Testis (tissue), 3 donors: ENCODE data around the gene MYL10. TPM values are rescaled to one million over a fixed set of nuclear protein-coding genes. Genes with fewer than 3 reads are reported as not detected.
"Not testable (repeated sequence)": the region's sequence is repeated elsewhere in the genome, so short reads cannot be mapped to it uniquely, and the experiment has no call there.

Experiments
- DNase-seq: peaks from one replicate; pipeline ENCODE4 v3.0.0-alpha.2; 2019
- H3K27ac ChIP-seq, 2 donors: fragments of 200-600 bp; sonication (generic); one replicate each; pipeline ENCODE4 v1.5.1; 2019
- H3K27me3 ChIP-seq: fragments of 200-600 bp; sonication (generic); one replicate; pipeline ENCODE4 v1.5.1; 2019
- H3K36me3 ChIP-seq: fragments of 200-600 bp; sonication (generic); one replicate; pipeline ENCODE4 v1.5.1; 2017; ENCODE audit warnings: low read depth; ENCODE audit errors: missing control alignments
- H3K4me1 ChIP-seq: fragments of 200-600 bp; sonication (generic); one replicate; pipeline ENCODE4 v1.5.1; 2019
- H3K4me3 ChIP-seq, 2 donors: fragments of 200-600 bp; sonication (generic); one replicate each; pipeline ENCODE4 v1.5.1; 2017 to 2019
- H3K9me3 ChIP-seq: fragments of 200-600 bp; sonication (generic); one replicate; pipeline ENCODE4 v1.5.1; 2017
- CTCF ChIP-seq, 3 experiments: fragments of 450-650 bp in 2 of 3; fragments of 200-600 bp in 1 of 3; sonication (generic) in 1 of 3; IDR thresholded peaks; one replicate each; pipeline ENCODE4 v1.5.1; 2016 to 2019; ENCODE audit warnings: antibody characterized with exemption in 3 of 3, mild to moderate bottlenecking in 2 of 3, moderate library complexity in 1 of 3
- POLR2A ChIP-seq: fragments of 450-650 bp; IDR thresholded peaks from one replicate; pipeline ENCODE4 v1.6.1; 2017; ENCODE audit warnings: antibody characterized with exemption, mild to moderate bottlenecking, moderate library complexity
- WGBS, 2 donors: methylation state at CpG; one replicate each; pipeline ENCODE4 v1.1.5; 2018; 5-methylcytosine and 5-hydroxymethylcytosine counted together
- intact Hi-C: fragments of 100-400 bp; cut with DNase I; formaldehyde crosslinking; loops from one replicate; pipeline ENCODE4 v1.15.1; 2023; ENCODE audit warnings: low total_unique reads
- polyA plus RNA-seq: library from polyadenylated mRNA; stranded (reverse); fragments of 350-450 nt; fragmentation: Illumina TruSeq; extraction: RNeasy Lipid Tissue Mini Kit (QIAGEN cat#74804); gene quantifications from one replicate; pipeline ENCODE4 v1.2.3, GENCODE V29; 2014; ENCODE audit warnings: low read depth, low replicate concordance; ENCODE audit not compliant: insufficient read depth
- total RNA-seq, 2 donors: library from RNA; depleted of rRNA; stranded (reverse); fragments of >200 nt; gene quantifications; one replicate each; pipeline ENCODE4 v1.2.3, GENCODE V29; 2016

MYL10 gene
- total and polyA plus RNA-seq, 3 donors from 2014 or later = not detected

- no peak for TF ChIP-seq POLR2A
- no peak for TF ChIP-seq CTCF (IDR thresholded peaks at IDR 0.05)
- no peak overlapping the region for H3K27ac ChIP-seq
- no peaks in the 10 kb centered on the region for H3K4me1 ChIP-seq
- intact Hi-C loops = no loop called here
- H3K9me3 ChIP-seq = no peaks in the 10 kb centered on the region
- no peaks in the 10 kb centered on the region for H3K36me3 ChIP-seq
- H3K27me3 ChIP-seq = no peaks in the 10 kb centered on the region
- no peak overlapping the region for H3K4me3 ChIP-seq
- 80 to 82% methylated on average over 9 of the region's 9 CpGs for WGBS, 2 donors
- no peak for DNase-seq
These were observed 33.4 kb upstream of the MYL10 start for GRCh38 chr7:101662447-101662998.

- H3K4me3 ChIP-seq = no peak overlapping the region
- WGBS, 2 donors = 78 to 80% methylated on average over 2 of the region's 2 CpGs
- no peaks in the 10 kb centered on the region for H3K36me3 ChIP-seq
- intact Hi-C loops = no loop called here
- no peak overlapping the region for H3K27ac ChIP-seq
- no peaks in the 10 kb centered on the region for H3K9me3 ChIP-seq
- DNase-seq = no peak
- no peak for TF ChIP-seq POLR2A
- TF ChIP-seq CTCF (IDR thresholded peaks at IDR 0.05) = no peak
- no peaks in the 10 kb centered on the region for H3K27me3 ChIP-seq
- no peaks in the 10 kb centered on the region for H3K4me1 ChIP-seq
These were observed 30.6 kb upstream of the MYL10 start for GRCh38 chr7:101659706-101660105.

GRCh38 chr7:101657171-101657570 is 28.1 kb upstream of the MYL10 start:
- WGBS, 2 donors = 66 to 69% methylated on average over 5 of the region's 5 CpGs
- Histone ChIP-seq H3K27ac (no peak overlapping the region), H3K36me3 (no peaks in the 10 kb centered on the region), H3K9me3 (no peaks in the 10 kb centered on the region), H3K4me3 (no peak overlapping the region), H3K4me1 (no peaks in the 10 kb centered on the region), H3K27me3 (no peaks in the 10 kb centered on the region)
- no peak for TF ChIP-seq POLR2A
- no peak for TF ChIP-seq CTCF (IDR thresholded peaks at IDR 0.05)
- no peak for DNase-seq
- intact Hi-C loops = no loop called here

GRCh38 chr7:101651112-101651511 is 22.0 kb upstream of the MYL10 start:
- Histone ChIP-seq H3K4me1 (no peaks in the 10 kb centered on the region), H3K27ac (no peak overlapping the region), H3K36me3 (no peaks in the 10 kb centered on the region), H3K4me3 (no peak overlapping the region), H3K27me3 (no peaks in the 10 kb centered on the region), H3K9me3 (no peaks in the 10 kb centered on the region)
- no peak for DNase-seq
- no peak for TF ChIP-seq CTCF (IDR thresholded peaks at IDR 0.05)
- 76 to 78% methylated on average over 4 of the region's 4 CpGs for WGBS, 2 donors
- intact Hi-C loops = no loop called here

GRCh38 chr7:101650579-101651081 is 21.5 kb upstream of the MYL10 start:
- H3K9me3 ChIP-seq = no peaks in the 10 kb centered on the region
- 49 to 62% methylated on average over 8 of the region's 8 CpGs for WGBS, 2 donors
- H3K27ac ChIP-seq = no peak overlapping the region
- H3K4me3 ChIP-seq = no peak overlapping the region
- TF ChIP-seq CTCF (IDR thresholded peaks at IDR 0.05) (no peak), POLR2A (no peak)
- no peaks in the 10 kb centered on the region for H3K36me3 ChIP-seq
- H3K27me3 ChIP-seq = no peaks in the 10 kb centered on the region
- H3K4me1 ChIP-seq = no peaks in the 10 kb centered on the region
- intact Hi-C loops = no loop called here
- DNase-seq = no peak

GRCh38 chr7:101647876-101648275 is 18.8 kb upstream of the MYL10 start:
- WGBS, 2 donors = 89 to 92% methylated on average over 12 of the region's 12 CpGs
- DNase-seq, intact Hi-C loops: not testable (repeated sequence)

More at GRCh38 chr7:101647876-101648275, 18.8 kb upstream of the MYL10 start:
- not testable (repeated sequence) for H3K36me3 ChIP-seq, H3K4me3 ChIP-seq, H3K27ac ChIP-seq, H3K9me3 ChIP-seq, H3K4me1 ChIP-seq, H3K27me3 ChIP-seq
